ENCODE measurements around the gene UCP2. TPM values are rescaled to one million over a fixed set of nuclear protein-coding genes. Genes with fewer than 3 reads are reported as not detected.

The UCP2 gene
- total and polyA plus RNA-seq, 2 donors (not counting 3 experiments of a cell fraction or from before 2014, with no cell fraction given), result 16.5 to 24.0 TPM

DNA sequence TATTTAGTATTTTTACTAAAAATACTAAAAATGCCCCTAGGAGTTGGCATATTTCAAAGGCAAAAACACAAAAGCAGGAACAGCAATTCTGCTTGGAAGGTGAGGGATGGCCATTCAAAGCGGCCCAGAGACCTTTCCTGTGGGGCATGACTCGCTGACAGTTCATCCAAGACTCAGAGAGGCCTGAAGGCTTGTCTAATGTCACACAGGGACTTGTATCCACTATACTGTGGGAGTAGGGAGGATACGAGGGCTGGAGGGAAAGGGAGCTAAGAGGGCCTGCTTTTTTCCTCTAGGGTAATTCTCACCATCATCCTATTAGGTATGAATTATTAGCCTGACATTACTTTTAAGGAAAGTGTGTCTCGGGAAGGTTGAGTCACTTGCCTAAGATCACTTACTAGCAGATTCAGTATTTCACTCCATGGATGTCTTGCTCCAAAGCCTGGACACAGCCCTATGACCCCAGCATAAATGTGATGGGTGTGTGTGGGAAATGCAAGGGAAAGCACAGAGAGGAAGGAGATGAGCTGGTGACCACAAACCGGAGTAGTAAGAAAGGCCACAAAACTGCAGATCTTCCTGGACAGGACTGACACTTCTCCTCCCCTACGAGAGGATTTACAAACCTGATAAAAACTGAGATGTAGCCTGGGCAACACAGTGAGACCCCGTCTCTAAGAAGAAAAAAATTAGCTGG is 43.0 kb upstream of the UCP2 start:
- Histone ChIP-seq H4K20me1 (replicated peaks; ENCODE audit: control insufficient read depth, extremely low read depth, insufficient read depth, low read length) (no peaks in the 10 kb centered on the region), H3K79me2 (ENCODE audit: control insufficient read depth, insufficient read depth, low read length) (no peaks in the 10 kb centered on the region), H3K9me3 (replicated peaks; ENCODE audit: control insufficient read depth, insufficient read depth, low read length) (no peaks in the 10 kb centered on the region), H3K36me3 (ENCODE audit: control insufficient read depth in 2 of 2, extremely low read depth in 1 of 2, insufficient read depth in 2 of 2, low read length in 2 of 2) (no peaks in the 10 kb centered on the region), H2AFZ (ENCODE audit: low read depth, low read length) (no peak overlapping the region), H3K9ac (replicated peaks; ENCODE audit: extremely low read depth, insufficient read depth, low read length) (no peak overlapping the region), H3K4me3 (replicated peaks in 1 of 3; ENCODE audit: insufficient read depth in 1 of 3, low read depth in 1 of 3, low read length in 3 of 3) (no peak overlapping the region), H3K9me1 (replicated peaks; ENCODE audit: control insufficient read depth, extremely low read depth, insufficient read depth, low read length) (no peaks in the 10 kb centered on the region), H3K4me1 (ENCODE audit: control insufficient read depth, extremely low read depth, insufficient read depth, low read length) (peaks cover 22% of the 10 kb centered on the region), H3K27me3 (ENCODE audit: control insufficient read depth in 2 of 2, insufficient read depth in 2 of 2, low read length in 2 of 2) (no peaks in the 10 kb centered on the region), H3K4me2 (ENCODE audit: insufficient read depth, low read length) (no peak overlapping the region), H3K27ac (ENCODE audit: insufficient read depth, low read depth, low read length) (peak overlapping the region; percentile 24)
- FAIRE-seq (peak; percentile 72), DNase-seq (ENCODE audit: low read depth, low spot score) (peak; percentile 29)
- dilution Hi-C loops (cut with MboI; ENCODE audit: extremely low pct_ligation_motif_present, low sequenced_read_pairs), result no loop called here
- BruUV-seq (replicated peaks), result no TSS peak
- no peak for TF ChIP-seq GATA2 (IDR thresholded peaks at IDR 0.05; ENCODE audit: insufficient read depth, insufficient read length, low read depth, low read length)
- peak; percentile 79 for TF ChIP-seq FOS (IDR thresholded peaks at IDR 0.05; ENCODE audit: borderline replicate concordance, insufficient read depth, low read length)
- intact Hi-C loops (cut with micrococcal nuclease), result no loop called here
- CTCF ChIA-PET, result interaction anchor here (1.1 kb wide), 1 partner anchor 10 kb away, joined by 3 read pairs; no protein-coding TSS in a partner anchor
- POLR2A ChIA-PET, result no interaction called here

DNA sequence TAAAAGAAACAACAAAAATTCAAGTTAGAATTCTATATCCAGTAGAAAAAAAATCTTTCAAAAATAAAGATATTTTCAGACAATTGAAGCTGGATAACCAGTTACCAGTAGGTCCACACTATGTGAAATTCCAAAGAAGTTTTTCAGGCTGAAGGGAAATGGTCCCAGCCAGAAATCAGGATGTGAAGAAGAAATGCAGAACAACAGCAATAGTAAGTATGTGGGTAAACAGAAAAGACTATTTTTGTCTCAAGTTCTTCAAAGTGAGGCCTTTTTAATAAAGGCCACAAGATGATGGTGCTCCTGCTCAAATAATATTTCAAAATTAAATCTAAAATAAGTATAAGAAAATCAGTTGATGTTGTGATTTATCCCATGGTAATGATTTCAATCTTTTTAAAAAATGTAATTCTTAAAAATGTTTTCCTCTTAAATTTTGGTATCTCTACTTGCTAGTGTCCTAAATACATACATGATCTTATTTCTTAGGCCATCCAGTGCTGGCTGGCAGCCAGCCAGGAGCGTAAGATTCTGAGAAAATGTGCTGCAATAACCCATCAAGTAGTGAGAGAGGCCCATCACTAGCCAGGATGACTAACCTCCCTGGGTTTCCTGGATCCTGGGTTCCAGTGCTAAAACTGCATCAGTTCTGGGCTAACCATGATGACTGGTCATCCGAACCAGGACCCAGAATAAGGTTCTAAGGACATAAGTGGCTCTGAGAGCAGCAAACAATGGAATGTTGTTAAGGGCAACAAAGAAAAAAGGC is 41.8 kb upstream of the UCP2 start:
- DNase-seq (ENCODE audit: low read depth, low spot score), result peak; percentile 53
- POLR2A ChIA-PET, result no interaction called here
- Histone ChIP-seq H3K9me3 (replicated peaks; ENCODE audit: control insufficient read depth, insufficient read depth, low read length) (no peaks in the 10 kb centered on the region), H3K36me3 (ENCODE audit: control insufficient read depth in 2 of 2, extremely low read depth in 1 of 2, insufficient read depth in 2 of 2, low read length in 2 of 2) (no peaks in the 10 kb centered on the region), H3K4me1 (ENCODE audit: control insufficient read depth, extremely low read depth, insufficient read depth, low read length) (peaks cover 22% of the 10 kb centered on the region), H3K79me2 (ENCODE audit: control insufficient read depth, insufficient read depth, low read length) (no peaks in the 10 kb centered on the region), H2AFZ (ENCODE audit: low read depth, low read length) (no peak overlapping the region), H3K27ac (ENCODE audit: insufficient read depth, low read depth, low read length) (peak overlapping the region; percentile 24), H4K20me1 (replicated peaks; ENCODE audit: control insufficient read depth, extremely low read depth, insufficient read depth, low read length) (no peaks in the 10 kb centered on the region), H3K4me2 (ENCODE audit: insufficient read depth, low read length) (peak overlapping the region; percentile 5), H3K4me3 (replicated peaks in 1 of 3; ENCODE audit: insufficient read depth in 1 of 3, low read depth in 1 of 3, low read length in 3 of 3) (no peak overlapping the region), H3K9ac (replicated peaks; ENCODE audit: extremely low read depth, insufficient read depth, low read length) (no peak overlapping the region), H3K27me3 (ENCODE audit: control insufficient read depth in 2 of 2, insufficient read depth in 2 of 2, low read length in 2 of 2) (no peaks in the 10 kb centered on the region), H3K9me1 (replicated peaks; ENCODE audit: control insufficient read depth, extremely low read depth, insufficient read depth, low read length) (no peaks in the 10 kb centered on the region)
- CTCF ChIA-PET, result no interaction called here
- dilution Hi-C loops (cut with MboI; ENCODE audit: extremely low pct_ligation_motif_present, low sequenced_read_pairs) (no loop called here), intact Hi-C loops (cut with micrococcal nuclease) (no loop called here)
- peak; percentile 56 for FAIRE-seq
- no peak for TF ChIP-seq FOS (IDR thresholded peaks at IDR 0.05; ENCODE audit: borderline replicate concordance, insufficient read depth, low read length)
- TF ChIP-seq JUN (IDR thresholded peaks at IDR 0.05; ENCODE audit: borderline replicate concordance, insufficient read depth, insufficient read length, low read depth), result no peak
- TF ChIP-seq, protein P1, sequence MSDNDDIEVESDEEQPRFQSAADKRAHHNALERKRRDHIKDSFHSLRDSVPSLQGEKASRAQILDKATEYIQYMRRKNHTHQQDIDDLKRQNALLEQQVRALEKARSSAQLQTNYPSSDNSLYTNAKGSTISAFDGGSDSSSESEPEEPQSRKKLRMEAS (IDR thresholded peaks at IDR 0.05; ENCODE audit: insufficient read depth, insufficient read length), result no peak
- TF ChIP-seq, protein P2, sequence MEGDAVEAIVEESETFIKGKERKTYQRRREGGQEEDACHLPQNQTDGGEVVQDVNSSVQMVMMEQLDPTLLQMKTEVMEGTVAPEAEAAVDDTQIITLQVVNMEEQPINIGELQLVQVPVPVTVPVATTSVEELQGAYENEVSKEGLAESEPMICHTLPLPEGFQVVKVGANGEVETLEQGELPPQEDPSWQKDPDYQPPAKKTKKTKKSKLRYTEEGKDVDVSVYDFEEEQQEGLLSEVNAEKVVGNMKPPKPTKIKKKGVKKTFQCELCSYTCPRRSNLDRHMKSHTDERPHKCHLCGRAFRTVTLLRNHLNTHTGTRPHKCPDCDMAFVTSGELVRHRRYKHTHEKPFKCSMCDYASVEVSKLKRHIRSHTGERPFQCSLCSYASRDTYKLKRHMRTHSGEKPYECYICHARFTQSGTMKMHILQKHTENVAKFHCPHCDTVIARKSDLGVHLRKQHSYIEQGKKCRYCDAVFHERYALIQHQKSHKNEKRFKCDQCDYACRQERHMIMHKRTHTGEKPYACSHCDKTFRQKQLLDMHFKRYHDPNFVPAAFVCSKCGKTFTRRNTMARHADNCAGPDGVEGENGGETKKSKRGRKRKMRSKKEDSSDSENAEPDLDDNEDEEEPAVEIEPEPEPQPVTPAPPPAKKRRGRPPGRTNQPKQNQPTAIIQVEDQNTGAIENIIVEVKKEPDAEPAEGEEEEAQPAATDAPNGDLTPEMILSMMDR (IDR thresholded peaks at IDR 0.05; ENCODE audit: extremely low read depth in 1 of 2, insufficient read depth in 1 of 2, low read depth in 1 of 2, low read length in 2 of 2), result no peak
- TF ChIP-seq GATA2 (IDR thresholded peaks at IDR 0.05; ENCODE audit: insufficient read depth, insufficient read length, low read depth, low read length), result no peak
- TF ChIP-seq POLR2A (IDR thresholded peaks at IDR 0.05; ENCODE audit: low read depth, low read length), result no peak
- no peak for TF ChIP-seq POLR2AphosphoS5 (IDR thresholded peaks at IDR 0.05; ENCODE audit: insufficient read depth, low read depth, low read length)
- no peak for TF ChIP-seq MYC (IDR thresholded peaks at IDR 0.05; ENCODE audit: low read depth, low read length)
- TF ChIP-seq EZH2 (IDR thresholded peaks at IDR 0.05; ENCODE audit: borderline replicate concordance, low read depth, low read length, severe bottlenecking), result no peak
- BruUV-seq (replicated peaks), result no TSS peak
